Cerebellar nuclear complex (tissue), 1 donor: Measurements from ENCODE around the gene SDCCAG8.
A peak's percentile ranks its signal among the peaks of the same experiment; 100 is the strongest.

Experiments used
- DNase-seq, 2 experiments: peaks; one replicate each; lab custom pipeline; 2025; lab: John Stamatoyannopoulos, UW

The SDCCAG8 gene

GRCh38 chr1:243455760-243456651 is 200.2 kb downstream of the SDCCAG8 start:
- no peak for DNase-seq

- no peak for DNase-seq
Observed at GRCh38 chr1:243457363-243457982, 201.6 kb downstream of the SDCCAG8 start.

DNA sequence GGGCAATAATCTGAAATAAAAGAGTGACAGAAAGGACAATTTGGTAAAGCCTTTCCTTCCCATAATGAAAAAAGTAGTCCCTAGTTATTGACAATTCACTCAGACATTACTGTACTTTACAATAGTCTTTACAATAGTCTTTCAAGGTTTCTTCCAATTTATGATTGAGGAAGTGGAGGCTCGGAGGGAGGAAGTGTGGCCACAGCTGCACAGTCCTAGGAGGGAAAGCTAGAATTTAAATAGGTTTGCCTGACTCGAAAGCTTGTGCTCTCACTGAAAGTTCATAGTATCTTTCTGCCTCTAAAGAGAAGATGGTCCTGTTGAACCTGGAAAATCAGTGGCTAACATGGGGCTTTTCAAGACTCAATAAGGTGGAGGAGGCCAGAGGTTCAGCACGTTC is 203.2 kb downstream of the SDCCAG8 start:
- DNase-seq: no peak

DNA sequence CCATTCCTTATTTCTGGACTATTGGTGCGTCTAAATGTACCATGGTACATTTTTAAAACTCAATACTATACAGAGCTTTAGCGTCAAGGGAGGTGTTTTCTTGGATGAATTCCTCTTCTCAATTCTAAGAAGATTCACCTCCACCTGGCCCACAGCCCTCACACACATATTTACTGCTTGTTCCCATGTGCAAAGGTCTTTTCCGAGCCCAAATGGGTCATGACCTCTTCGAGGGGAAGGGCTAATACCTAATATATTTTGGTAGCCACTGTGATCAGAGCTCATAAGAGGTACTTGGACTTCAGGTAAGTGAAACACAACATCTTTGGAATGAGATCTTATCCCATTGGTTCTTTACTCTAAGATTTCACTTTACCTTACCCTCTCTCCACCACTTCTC is 205.9 kb downstream of the SDCCAG8 start:
- DNase-seq: no peak

- DNase-seq: no peak
Observed at GRCh38 chr1:243462929-243463697, 207.3 kb downstream of the SDCCAG8 start.

DNA sequence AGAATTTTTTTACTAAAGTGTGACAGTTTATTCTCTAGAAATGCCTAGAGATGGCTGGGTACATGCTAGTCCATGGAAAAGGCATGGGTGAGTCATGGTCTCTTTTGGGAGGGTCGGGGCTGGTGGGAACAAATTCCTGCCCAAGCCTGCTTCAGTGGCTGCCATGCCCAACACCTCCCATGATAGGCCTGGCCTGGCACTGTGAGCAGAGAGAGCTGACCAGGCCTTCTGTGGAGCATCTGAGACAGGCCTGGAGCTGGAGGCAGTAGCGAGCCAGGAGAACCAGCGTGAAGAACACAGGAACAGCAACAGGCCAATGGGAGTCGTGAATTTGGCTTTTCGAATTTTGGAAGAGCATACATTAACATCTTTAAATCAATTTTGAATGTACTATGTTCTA is 209.2 kb downstream of the SDCCAG8 start:
- no peak for DNase-seq

GRCh38 chr1:243465738-243466137 is 209.9 kb downstream of the SDCCAG8 start:
- DNase-seq: no peak

GRCh38 chr1:243469497-243469896 is 213.7 kb downstream of the SDCCAG8 start:
- DNase-seq: no peak

DNA sequence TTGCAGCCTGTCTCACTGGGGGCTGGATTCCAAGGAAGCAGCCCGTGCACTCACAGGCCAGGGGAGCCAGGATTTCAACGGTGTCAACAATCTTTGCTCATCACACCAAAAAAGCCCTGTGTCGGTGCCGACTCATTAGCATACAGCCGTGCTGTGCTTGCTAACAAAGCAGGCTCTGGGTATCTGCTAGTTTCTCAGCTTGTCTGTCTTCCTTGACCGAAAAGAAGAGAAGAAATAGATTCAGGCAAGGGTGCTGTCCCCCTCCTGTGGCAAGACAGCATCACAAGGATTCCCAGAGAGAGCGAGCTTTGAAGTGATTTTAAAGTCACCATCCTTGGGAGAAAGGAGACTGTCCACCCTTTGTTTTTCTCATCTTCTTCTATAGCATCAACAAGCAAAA is 214.7 kb downstream of the SDCCAG8 start:
- DNase-seq: peak; percentile 45 to 65

- no peak for DNase-seq
Observed at GRCh38 chr1:243471026-243471685, 215.3 kb downstream of the SDCCAG8 start.

DNA sequence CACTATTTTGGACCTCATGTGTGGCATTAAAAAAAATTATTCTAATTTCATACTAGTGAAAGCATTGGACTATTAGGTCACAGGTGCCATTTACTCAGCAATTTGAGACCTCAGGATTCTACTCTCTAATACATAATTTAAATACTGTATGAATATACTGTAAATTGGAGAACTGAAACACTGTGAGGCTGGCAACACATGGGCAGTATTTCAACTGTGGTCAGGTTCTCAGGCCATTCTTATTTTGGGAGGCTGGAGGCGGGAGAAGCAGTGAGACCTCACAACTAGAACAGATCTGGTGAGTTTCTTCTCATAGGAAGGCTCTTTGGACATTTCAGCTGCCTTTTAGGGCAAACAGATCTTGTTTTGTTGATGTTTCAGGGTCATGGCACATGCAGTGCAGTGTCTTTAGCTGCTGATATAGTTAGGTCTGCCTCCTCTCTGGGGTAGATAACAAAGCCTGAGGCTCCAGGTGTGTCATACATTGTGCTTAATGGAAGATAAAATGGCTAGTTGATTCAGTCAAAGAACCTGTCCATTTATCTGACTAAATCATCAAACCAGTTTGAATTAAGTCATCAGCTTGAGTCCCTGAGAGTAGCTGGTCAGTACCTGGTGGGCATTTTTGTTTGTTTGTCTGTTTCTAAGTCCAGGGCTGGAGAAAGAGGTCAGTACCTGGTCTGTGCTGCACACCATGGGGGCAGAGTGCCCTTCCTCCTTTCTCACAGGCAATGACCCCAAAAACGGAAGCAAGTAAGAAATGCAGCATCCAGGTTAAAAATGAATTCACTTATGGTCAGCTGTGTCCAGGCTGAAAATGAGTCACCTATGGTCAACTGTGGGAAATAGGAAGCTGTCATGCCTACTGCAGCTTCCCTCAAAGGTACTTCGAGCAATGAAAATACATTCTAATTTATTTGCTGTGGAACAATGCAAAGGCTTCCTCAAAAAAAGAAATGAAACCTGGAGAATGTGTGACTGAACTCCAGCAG is 216.2 kb downstream of the SDCCAG8 start:
- DNase-seq: no peak

DNA sequence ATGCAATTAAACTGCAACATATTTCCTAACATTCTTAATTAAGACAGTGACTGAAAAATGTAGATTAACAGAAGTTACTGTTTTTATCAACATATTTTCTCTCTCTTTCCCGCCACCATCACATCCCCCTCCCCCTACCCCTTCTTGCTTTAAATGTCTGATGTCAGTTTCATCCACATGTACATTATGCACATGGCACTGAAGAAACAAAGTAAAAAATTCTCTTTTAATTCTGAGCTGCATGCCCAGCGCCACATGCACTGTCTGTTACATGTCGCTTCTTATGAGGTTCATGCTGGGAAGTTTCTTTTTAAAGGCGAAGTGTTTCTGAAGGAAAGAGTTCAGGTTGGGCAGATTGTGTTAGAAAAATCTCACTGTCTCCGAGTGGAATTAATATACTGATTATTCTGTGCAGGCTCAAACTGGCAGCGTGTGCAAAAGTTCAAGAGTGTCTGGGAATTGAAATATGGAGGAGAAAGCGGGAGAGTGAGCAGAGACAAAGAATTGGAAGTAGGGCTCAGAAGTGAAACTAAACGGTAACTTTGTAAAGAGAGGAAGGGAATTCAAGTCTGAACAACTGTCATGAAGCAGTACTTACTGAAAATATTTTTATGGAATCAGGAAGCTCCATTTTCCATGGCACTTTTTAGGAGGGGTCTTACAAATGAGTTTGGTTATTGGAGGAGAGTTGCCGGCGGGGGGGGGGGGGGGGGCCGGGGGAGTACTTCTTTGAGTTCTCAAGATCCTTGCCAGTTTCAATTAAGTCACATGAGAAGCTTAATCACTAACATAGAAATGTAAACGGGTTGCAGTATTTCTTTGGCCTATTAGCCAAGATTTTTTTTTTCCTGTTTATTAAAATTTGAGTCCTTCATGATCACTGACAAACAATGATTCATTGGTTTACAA is 217.6 kb downstream of the SDCCAG8 start:
- no peak for DNase-seq

DNA sequence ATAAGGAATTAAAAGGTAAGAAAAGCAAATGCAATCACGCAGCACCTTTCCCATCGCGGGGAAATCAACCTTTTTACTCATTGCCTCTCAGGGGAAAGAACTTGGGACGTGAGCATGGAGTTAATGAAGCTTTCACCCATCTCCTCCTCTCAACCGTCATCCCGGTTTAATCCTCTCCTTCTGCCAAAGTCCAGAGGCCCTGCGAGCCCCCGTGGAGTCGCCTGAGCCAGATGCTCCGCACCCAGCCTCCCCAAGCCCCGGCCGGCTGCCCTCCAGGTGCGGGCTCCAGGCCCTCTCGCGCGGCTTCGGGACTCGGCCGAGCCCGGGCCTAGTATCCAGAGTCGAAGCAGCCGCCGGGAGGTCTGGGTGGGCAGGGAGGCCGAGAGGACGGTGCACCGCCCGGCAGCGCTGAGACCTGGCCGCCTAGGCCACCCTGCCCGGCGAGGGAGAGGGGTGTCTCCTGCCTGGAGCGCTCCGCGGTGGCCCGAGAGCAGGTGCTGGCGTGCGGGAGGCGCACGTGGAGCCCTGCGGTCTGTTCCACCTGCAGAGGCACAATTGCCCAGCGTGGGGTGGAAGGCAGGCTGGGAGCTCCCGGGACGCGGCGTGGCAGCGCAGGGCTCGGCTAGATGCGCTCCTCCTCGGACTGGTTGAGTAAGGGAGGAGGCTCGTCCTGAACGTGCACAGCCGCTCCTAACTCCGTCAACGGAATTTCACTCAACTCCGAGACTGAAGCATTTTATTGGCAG is 218.5 kb downstream of the SDCCAG8 start:
- DNase-seq: no peak

DNA sequence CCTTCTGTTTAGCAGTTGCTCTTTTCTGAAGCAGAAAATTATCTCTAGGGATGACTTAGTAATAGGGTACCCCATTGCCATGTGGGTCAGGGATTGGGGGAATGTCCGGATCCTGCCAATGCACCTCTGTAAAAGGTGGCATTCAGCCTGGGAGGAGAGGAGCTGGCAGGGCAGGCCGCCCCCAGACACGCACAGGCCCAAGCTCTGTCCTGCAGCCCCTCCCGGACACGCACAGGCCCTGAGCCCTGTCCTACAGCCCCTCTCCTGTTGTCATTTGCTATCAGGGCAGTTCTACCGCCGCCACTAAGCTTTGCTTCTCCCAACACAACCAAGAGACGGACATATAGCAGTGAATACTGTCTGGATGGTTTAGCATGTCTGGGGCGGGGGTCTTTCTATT is 219.1 kb downstream of the SDCCAG8 start:
- no peak for DNase-seq

- peak in 1 of 2 experiments; percentile 84 for DNase-seq
Observed at GRCh38 chr1:243475966-243476365, 220.1 kb downstream of the SDCCAG8 start.

- DNase-seq: no peak
Observed at GRCh38 chr1:243477731-243478290, 222.0 kb downstream of the SDCCAG8 start.

DNA sequence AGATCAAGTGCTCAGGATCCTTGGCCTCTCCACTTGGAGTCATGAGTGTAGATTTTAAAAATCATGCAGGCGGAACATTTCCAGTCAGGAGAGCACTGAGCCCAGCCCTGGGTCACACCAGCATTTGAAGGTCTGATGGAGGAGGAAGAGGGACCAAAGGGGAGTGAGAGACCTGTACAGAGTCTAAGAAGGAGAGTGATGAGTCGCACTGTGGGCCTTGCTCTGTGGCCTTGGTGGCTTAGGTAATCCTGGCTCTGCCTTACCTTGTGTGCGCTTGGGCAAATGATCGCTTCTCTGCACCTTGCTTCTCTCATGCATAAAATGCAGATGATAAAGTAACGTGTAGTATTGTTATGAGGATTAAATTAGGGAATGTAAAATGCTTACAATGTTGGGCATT is 225.3 kb downstream of the SDCCAG8 start:
- no peak for DNase-seq

- DNase-seq: no peak
Observed at GRCh38 chr1:243482141-243483022, 226.5 kb downstream of the SDCCAG8 start.
